Ishikawa (cell line): ENCODE data around the gene ODAD3.

Experiments
- CEBPB ChIP-seq: IDR thresholded peaks from 2 replicates; pipeline ENCODE4 v1.6.1; 2012
- CREB1 ChIP-seq: IDR thresholded peaks from 2 replicates; pipeline ENCODE4 v1.6.1; 2012; ENCODE audit warnings: low read depth
- EP300 ChIP-seq: IDR thresholded peaks from 2 replicates; pipeline ENCODE4 v1.6.1; 2012; ENCODE audit warnings: borderline replicate concordance
- FOXM1 ChIP-seq: IDR thresholded peaks from 2 replicates; pipeline ENCODE4 v1.6.1; 2012; ENCODE audit warnings: low read depth, borderline replicate concordance
- MAX ChIP-seq: IDR thresholded peaks from 2 replicates; pipeline ENCODE4 v1.6.1; 2012
- NFIC ChIP-seq: IDR thresholded peaks from 2 replicates; pipeline ENCODE4 v1.6.1; 2012
- RAD21 ChIP-seq: IDR thresholded peaks from 2 replicates; pipeline ENCODE4 v1.6.1; 2012; ENCODE audit warnings: low read depth
- REST ChIP-seq: IDR thresholded peaks from 2 replicates; pipeline ENCODE4 v1.6.1; 2012; ENCODE audit warnings: low read depth, mild to moderate bottlenecking
- TAF1 ChIP-seq: IDR thresholded peaks from 2 replicates; pipeline ENCODE4 v1.6.1; 2012; ENCODE audit warnings: low read depth, mild to moderate bottlenecking
- TEAD4 ChIP-seq: IDR thresholded peaks from 2 replicates; pipeline ENCODE4 v1.6.1; 2012
- YY1 ChIP-seq: IDR thresholded peaks from 2 replicates; pipeline ENCODE4 v1.6.1; 2012; ENCODE audit warnings: low read depth
- ZBTB7A ChIP-seq: IDR thresholded peaks from 2 replicates; pipeline ENCODE4 v1.6.1; 2012; ENCODE audit warnings: low read depth

DNA sequence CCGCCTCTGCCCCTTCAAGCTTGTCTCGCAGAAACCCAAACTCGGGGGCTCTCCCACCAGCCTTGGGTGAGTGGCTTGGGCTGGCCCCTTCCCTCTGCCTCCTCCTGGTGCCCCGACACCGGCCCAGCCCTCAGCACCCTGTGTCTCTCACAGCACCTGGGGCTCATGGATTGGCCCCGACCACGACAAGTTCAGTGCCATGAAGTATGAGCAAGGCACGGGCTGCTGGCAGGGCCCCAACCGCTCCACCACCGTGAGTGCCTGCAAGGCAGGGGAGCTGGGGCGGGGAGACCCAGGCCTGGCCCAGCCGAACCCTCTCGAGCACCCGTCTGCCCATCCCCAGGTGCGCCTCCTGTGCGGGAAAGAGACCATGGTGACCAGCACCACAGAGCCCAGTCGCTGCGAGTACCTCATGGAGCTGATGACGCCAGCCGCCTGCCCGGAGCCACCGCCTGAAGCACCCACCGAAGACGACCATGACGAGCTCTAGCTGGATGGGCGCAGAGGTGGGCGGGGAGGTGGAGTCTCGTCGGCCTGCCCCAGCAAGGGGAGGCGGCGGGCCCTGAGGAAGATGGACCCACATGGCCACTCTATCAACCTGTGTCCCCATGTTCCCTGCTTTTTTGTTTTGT is 14.1 kb upstream of the ODAD3 start:
- no peak for TF ChIP-seq EP300
- no peak for TF ChIP-seq REST
- no peak for TF ChIP-seq YY1
- TF ChIP-seq MAX: no peak
- no peak for TF ChIP-seq FOXM1
- TF ChIP-seq CEBPB: no peak
- TF ChIP-seq TAF1: no peak
- TF ChIP-seq NFIC: no peak
- no peak for TF ChIP-seq CREB1
- no peak for TF ChIP-seq TEAD4
- TF ChIP-seq RAD21: no peak
- no peak for TF ChIP-seq ZBTB7A
